GM06990 (cell line): ENCODE measurements around the gene ATG16L1.

Experiments used
- DNase-seq: peaks from one replicate; pipeline ENCODE4 v3.0.0-alpha.2; 2011; ENCODE audit not compliant: insufficient read length; ENCODE audit errors: extremely low read depth
- H3K27me3 ChIP-seq: replicated peaks from 2 replicates; pipeline ENCODE4 v1.6.0; 2011; ENCODE audit warnings: low read length; ENCODE audit not compliant: control insufficient read depth, insufficient read depth
- H3K36me3 ChIP-seq: 2 replicates; pipeline ENCODE4 v1.5.1; 2011; ENCODE audit warnings: low read length; ENCODE audit not compliant: control insufficient read depth, insufficient read depth
- H3K4me3 ChIP-seq: replicated peaks from 2 replicates; pipeline ENCODE4 v1.5.1; 2011; ENCODE audit warnings: low read depth, mild to moderate bottlenecking, control low read depth, low read length
- CTCF ChIP-seq: IDR thresholded peaks from 2 replicates; pipeline ENCODE4 v1.5.1; 2011; ENCODE audit warnings: low read length, control low read depth, mild to moderate bottlenecking, inconsistent platforms; ENCODE audit not compliant: insufficient read depth, poor library complexity, severe bottlenecking

ATG16L1 gene

DNA sequence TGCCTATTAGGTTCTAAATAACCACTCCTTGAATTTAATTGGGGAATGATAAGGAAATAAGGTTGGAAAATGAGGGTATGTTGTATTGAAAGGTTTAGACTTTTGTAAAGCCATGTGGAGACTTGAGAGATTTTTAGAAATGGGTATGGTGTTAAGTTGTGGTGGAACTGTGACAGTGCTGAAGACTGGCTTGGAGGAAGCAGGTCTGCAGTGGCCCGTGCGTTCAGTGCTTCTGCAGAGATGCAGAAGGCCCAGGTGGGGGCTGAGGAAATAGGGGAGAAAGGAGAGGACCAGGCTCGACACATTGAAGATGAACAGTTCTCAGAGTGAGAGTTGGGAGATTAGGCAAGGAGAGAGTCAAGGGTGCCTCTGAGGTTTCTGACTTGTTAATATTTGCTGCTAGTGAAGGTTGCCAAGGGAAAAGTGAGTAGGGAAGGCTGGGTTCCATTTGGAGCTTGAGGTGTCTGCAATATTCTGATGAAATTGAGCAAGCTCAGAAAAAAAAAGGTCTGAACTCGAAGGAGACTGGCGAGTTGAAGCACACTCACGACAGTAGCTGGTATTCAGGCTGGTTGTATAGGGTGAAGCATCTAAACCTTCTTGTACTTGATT, 30.6 kb downstream of the ATG16L1 start:
- Histone ChIP-seq H3K36me3 (peaks cover 31% of the 10 kb centered on the region), H3K4me3 (no peak overlapping the region), H3K27me3 (no peaks in the 10 kb centered on the region)
- DNase-seq = no peak
- no peak for TF ChIP-seq CTCF

GRCh38 chr2:233285921-233286320, 34.4 kb downstream of the ATG16L1 start:
- H3K27me3 ChIP-seq = no peaks in the 10 kb centered on the region
- TF ChIP-seq CTCF = no peak
- H3K4me3 ChIP-seq = no peak overlapping the region
- DNase-seq = no peak
- H3K36me3 ChIP-seq = peaks cover 33% of the 10 kb centered on the region

- TF ChIP-seq CTCF = no peak
- peaks cover 41% of the 10 kb centered on the region for H3K36me3 ChIP-seq
- H3K4me3 ChIP-seq = no peak overlapping the region
- no peaks in the 10 kb centered on the region for H3K27me3 ChIP-seq
- no peak for DNase-seq
These were observed 36.4 kb downstream of the ATG16L1 start for GRCh38 chr2:233287871-233288270.

- no peak for DNase-seq
- H3K27me3 ChIP-seq = no peaks in the 10 kb centered on the region
- H3K4me3 ChIP-seq = no peak overlapping the region
- H3K36me3 ChIP-seq = peaks cover 46% of the 10 kb centered on the region
- no peak for TF ChIP-seq CTCF
These were observed 37.2 kb downstream of the ATG16L1 start for GRCh38 chr2:233288663-233289062.

DNA sequence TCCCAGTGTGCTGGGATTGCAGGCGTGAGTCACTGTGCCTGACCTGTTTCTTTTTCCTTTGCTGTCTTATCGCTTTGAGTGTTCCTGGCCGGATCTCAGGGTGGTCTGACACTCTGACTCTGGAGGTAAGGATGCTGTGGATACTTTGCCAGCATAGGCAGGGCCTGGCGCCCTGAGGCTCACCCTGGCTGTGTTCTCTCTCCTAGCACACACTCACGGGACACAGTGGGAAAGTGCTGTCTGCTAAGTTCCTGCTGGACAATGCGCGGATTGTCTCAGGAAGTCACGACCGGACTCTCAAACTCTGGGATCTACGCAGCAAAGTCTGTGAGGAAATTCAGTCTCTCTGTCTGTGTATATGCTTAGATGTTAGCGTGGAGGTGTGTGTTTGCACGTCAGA, 38.2 kb downstream of the ATG16L1 start:
- Histone ChIP-seq H3K27me3 (no peaks in the 10 kb centered on the region), H3K36me3 (peaks cover 53% of the 10 kb centered on the region), H3K4me3 (no peak overlapping the region)
- DNase-seq = no peak
- TF ChIP-seq CTCF = no peak
